ENCODE results near the gene REPS2. TPM values are rescaled to one million over a fixed set of nuclear protein-coding genes. Genes with fewer than 3 reads are reported as not detected.
A peak's percentile ranks its signal among the peaks of the same experiment; 100 is the strongest.
"Not testable (repeated sequence)": the region's sequence is repeated elsewhere in the genome, so short reads cannot be mapped to it uniquely, and the experiment has no call there.

The REPS2 gene
- total RNA-seq, 6 donors from 2014 or later: 17.0 to 47.0 (median 29.4) TPM

GRCh38 chrX:16958356-16958755, 11.9 kb downstream of the REPS2 start:
- Histone ChIP-seq H3K36me3 (no peaks in the 10 kb centered on the region), H3K9me3 (no peaks in the 10 kb centered on the region), H3K27me3 (no peaks in the 10 kb centered on the region), H3K4me3 (no peak overlapping the region), H3K4me1 (no peaks in the 10 kb centered on the region), H3K27ac (no peak overlapping the region)
- DNase-seq (no peak), ATAC-seq (ENCODE audit: low FRiP score in 2 of 2) (no peak)
- TF ChIP-seq POLR2AphosphoS5 (IDR thresholded peaks at IDR 0.05) (no peak), POLR2A (IDR thresholded peaks at IDR 0.05) (no peak), CTCF (IDR thresholded peaks at IDR 0.05) (no peak)
- WGBS, 2 donors: 36 to 68% methylated on average over 2 of the region's 2 CpGs

- ATAC-seq (ENCODE audit: low FRiP score in 2 of 2); DNase-seq; H3K27me3 ChIP-seq; H3K4me3 ChIP-seq; H3K27ac ChIP-seq; H3K36me3 ChIP-seq; H3K9me3 ChIP-seq; H3K4me1 ChIP-seq: not testable (repeated sequence)
- 86 to 92% methylated on average over 4 of the region's 4 CpGs for WGBS, 2 donors
These were observed 16.2 kb downstream of the REPS2 start for GRCh38 chrX:16962661-16963060.

GRCh38 chrX:16963216-16963615, 16.8 kb downstream of the REPS2 start:
- no peaks in the 10 kb centered on the region for H3K4me1 ChIP-seq
- ATAC-seq (ENCODE audit: low FRiP score in 2 of 2) (no peak), DNase-seq (no peak)
- no peaks in the 10 kb centered on the region for H3K9me3 ChIP-seq
- no peaks in the 10 kb centered on the region for H3K36me3 ChIP-seq
- 86 to 87% methylated on average over 1 of the region's 1 CpG for WGBS, 2 donors
- no peak overlapping the region for H3K4me3 ChIP-seq
- no peaks in the 10 kb centered on the region for H3K27me3 ChIP-seq
- no peak for TF ChIP-seq EP300 (IDR thresholded peaks at IDR 0.05)
- no peak for TF ChIP-seq POLR2AphosphoS5 (IDR thresholded peaks at IDR 0.05)
- no peak for TF ChIP-seq CTCF (IDR thresholded peaks at IDR 0.05)
- TF ChIP-seq POLR2A (IDR thresholded peaks at IDR 0.05): no peak
- no peak overlapping the region for H3K27ac ChIP-seq

GRCh38 chrX:16964976-16965375, 18.5 kb downstream of the REPS2 start:
- no CpG with 5 or more reads among the region's 32 CpGs for WGBS, 2 donors
- peak in 1 of 2 donors; percentile 10 for DNase-seq
- H3K4me1 ChIP-seq: not testable (repeated sequence)

GRCh38 chrX:16966752-16967448, 20.4 kb downstream of the REPS2 start:
- ATAC-seq (ENCODE audit: low FRiP score in 2 of 2) (no peak), DNase-seq (no peak)
- Histone ChIP-seq H3K9me3 (no peaks in the 10 kb centered on the region), H3K27me3 (no peaks in the 10 kb centered on the region), H3K36me3 (no peaks in the 10 kb centered on the region), H3K27ac (no peak overlapping the region), H3K4me3 (no peak overlapping the region), H3K4me1 (no peaks in the 10 kb centered on the region)
- TF ChIP-seq EP300 (IDR thresholded peaks at IDR 0.05): no peak
- TF ChIP-seq CTCF (IDR thresholded peaks at IDR 0.05): no peak
- no peak for TF ChIP-seq POLR2AphosphoS5 (IDR thresholded peaks at IDR 0.05)
- TF ChIP-seq POLR2A (IDR thresholded peaks at IDR 0.05): no peak
- WGBS, 2 donors: 66 to 88% methylated on average over 2 of the region's 2 CpGs

More at GRCh38 chrX:16964976-16965375, 18.5 kb downstream of the REPS2 start:
- H3K9me3 ChIP-seq; H3K27ac ChIP-seq; ATAC-seq (ENCODE audit: low FRiP score in 2 of 2); H3K27me3 ChIP-seq; H3K36me3 ChIP-seq; H3K4me3 ChIP-seq: not testable (repeated sequence)

- H3K4me3 ChIP-seq; ATAC-seq (ENCODE audit: low FRiP score in 2 of 2): not testable (repeated sequence)
- DNase-seq: peak in 1 of 2 donors; percentile 16
These were observed 22.3 kb downstream of the REPS2 start for GRCh38 chrX:16968753-16969152.

More at GRCh38 chrX:16968753-16969152, 22.3 kb downstream of the REPS2 start:
- not testable (repeated sequence) for H3K4me1 ChIP-seq, H3K36me3 ChIP-seq, H3K27me3 ChIP-seq, H3K27ac ChIP-seq, H3K9me3 ChIP-seq
- 94% methylated on average over 18 of the region's 29 CpGs; no CpG with 5 or more reads in 1 of the 2 donors for WGBS, 2 donors

Measured in upper lobe of left lung (tissue), 6 donors.